ENCODE results near the gene MTA3.

MTA3 gene

GRCh38 chr2:42742740-42743658, 174.6 kb downstream of the MTA3 start:
- DNase-seq = no peak

GRCh38 chr2:42743659-42743990, 175.2 kb downstream of the MTA3 start:
- DNase-seq = no peak

DNA sequence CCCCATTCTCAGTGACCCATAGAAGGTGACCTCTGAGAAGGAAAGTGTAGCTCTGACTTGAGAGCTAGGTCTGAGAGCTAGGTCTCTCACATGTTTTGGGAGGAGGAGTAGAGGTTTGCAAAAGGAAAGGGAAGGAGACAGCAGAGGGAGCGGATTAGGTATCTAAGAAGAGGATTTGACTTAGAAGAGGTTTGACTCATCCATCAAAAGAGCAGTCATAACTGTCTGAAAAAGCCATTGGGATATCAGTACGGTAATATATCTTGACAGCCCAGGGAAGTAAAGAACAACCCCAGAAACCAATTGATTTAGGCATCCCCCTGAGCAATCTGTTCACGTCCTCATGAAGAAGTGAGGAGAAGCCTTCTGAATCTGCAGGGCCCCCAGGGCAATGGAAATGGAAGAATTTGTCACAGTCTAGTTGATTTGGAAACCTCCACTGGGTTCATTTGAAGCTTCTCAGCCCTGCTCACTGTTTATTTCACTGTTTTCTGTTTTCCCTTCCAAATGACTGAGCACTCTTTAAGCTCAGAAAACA, 176.2 kb downstream of the MTA3 start:
- DNase-seq = no peak

- no peak for DNase-seq
Measured at GRCh38 chr2:42747422-42747821, 179.0 kb downstream of the MTA3 start.

- no peak for DNase-seq
Measured at GRCh38 chr2:42748840-42749239, 180.4 kb downstream of the MTA3 start.

DNA sequence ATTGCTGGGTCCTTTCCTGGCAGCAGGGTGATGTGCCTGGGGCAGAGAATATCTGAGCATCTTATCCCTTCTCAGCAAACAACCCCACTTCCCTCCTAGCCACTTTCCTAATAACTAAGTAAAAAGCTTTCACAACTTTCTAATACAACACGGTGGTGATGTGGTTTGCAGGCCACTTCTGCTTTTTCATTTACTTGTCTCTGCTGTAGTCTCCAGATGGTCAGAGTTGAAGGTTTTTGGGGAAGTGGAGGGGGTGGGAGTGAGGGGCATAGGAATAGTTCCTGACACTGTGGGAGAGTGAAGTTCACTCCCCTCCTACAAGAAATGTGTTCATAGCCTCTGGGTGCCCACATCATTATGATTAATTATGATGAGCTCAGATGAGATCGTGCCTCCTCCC, 183.9 kb downstream of the MTA3 start:
- DNase-seq = no peak

- no peak for DNase-seq
Measured at GRCh38 chr2:42752816-42753813, 184.7 kb downstream of the MTA3 start.

- no peak for DNase-seq
Measured at GRCh38 chr2:42754021-42754775, 185.8 kb downstream of the MTA3 start.

DNA sequence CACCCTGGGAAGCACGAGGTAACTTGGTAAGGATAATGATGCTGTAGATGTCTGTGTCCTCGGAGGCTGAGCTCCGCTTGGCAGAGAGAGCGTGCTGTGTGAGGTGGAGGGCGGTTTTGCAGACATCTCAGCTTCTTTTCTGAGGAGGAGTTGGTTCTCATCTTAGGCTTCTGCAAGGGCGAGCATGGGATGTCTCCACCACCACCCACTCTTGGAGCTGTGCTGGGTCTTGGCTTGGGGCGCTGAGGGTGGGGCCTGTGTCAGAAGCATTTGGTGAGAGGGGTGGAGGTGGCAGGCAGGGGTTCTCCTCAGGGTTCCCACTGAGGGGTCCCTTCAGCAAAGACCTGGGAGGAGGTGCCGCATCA, 186.3 kb downstream of the MTA3 start:
- no peak for DNase-seq

DNA sequence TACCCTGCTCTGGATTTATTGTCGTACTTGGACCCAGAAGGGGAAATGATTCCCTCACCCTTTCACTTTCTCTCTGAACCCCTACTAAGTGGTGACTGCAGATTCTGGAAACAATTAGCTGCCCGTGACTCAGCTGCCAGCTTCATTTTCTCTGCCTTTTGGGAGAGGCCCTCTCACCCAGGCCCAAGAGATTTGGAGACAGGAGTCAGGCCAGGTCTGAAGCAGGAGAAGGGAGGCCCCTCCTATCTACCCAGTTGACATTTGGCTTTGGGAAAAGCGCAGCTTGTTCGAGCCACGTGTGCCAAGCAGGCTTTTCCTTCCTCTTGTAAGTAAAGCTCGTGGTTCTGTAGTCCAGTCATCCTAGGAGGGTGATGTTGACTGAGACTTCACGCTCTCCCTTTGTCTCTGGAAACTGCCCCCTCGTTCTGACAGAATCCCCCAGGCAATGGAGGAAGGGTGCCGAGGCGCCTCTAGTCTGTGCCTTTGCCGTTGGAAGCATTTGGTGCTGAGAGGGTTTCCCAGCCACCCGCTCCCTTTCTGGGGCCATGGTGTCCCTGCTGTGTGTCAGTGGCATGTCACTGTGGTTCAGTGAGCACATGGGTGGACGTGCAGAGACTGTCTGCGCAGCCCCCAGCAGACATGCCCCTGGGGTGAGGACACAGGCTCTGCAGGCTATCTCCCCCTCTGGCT, 186.9 kb downstream of the MTA3 start:
- DNase-seq = no peak

DNA sequence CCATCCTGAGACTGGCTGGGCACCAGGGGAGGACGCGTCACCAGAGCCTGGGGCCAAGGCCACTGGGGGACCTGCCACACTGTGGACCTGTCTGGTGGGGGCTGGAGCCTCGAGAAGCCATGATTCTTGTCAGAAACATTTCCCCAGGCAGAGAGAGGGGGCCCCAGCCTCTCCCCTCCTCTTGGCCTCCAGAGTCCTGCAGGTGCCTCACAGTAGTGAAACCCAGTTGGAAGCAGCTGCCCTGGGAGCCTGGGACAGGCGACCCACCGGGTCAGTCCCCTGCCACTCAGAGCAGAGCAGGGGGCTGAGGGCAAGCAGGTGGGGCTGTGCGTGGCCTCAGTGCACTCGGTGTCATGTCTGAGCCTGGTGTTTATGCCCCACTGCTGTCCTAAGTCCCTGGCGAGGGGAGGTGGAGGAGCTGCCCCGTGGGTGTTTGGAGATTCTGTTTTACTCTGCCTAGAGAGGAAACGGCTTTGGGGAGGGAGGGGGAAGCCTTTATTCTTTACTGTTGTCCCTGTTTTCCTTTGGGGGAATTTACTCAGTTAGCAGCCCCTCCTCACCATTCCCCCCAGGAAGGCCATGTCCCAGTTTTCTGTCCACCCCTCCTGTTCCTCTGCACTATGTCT, 187.8 kb downstream of the MTA3 start:
- no peak for DNase-seq

DNA sequence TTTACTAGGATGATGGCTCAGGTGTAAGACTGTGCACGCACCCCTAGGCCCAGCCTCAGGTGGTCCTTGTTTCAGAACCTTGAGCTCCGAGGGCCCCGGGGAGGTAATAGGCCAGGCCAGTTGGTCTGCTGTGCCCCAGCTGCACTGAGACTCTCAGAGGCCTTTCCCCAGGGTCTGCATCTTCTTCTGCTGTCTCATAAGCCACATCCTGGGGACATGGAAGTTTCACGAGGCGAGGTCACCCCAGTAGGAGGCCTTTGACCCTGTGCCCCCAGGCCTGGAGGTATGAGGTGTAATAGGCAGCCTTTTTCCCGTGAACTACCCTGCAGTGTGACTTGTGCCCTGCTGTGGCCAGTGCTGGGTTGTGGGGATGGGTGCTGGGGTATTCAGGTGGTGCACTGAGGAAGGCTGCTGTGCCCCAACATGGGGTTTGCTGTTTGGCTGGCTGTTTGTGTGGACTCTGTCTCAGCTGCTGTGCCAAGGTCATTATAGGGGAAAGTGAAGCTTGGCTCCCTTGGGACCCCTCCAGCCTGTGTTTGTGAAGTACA, 188.6 kb downstream of the MTA3 start:
- no peak for DNase-seq

- DNase-seq = no peak
Measured at GRCh38 chr2:42757981-42758740, 189.7 kb downstream of the MTA3 start.

- no peak for DNase-seq
Measured at GRCh38 chr2:42758751-42759150, 190.3 kb downstream of the MTA3 start.

DNA sequence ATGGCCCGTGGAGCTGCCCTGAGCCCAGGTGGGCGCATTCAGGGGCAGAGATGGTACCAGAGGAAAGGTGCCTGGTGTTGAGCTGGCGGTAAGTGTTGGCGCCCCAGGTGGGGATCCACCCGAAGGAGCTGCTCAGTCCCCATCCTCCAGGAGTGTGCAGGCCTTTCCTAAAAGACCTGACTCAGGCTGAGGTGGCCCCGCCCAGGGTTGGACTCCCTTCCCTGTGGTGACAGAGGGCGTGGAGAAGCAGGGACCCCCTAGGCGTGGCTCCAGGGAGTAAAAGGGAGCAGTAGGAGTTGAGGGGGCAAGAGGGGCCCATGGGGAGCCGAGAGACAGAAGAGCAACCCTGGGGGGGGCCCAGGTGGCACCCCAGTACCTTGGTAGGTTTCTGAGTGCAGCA, 193.1 kb downstream of the MTA3 start:
- DNase-seq = no peak

DNA sequence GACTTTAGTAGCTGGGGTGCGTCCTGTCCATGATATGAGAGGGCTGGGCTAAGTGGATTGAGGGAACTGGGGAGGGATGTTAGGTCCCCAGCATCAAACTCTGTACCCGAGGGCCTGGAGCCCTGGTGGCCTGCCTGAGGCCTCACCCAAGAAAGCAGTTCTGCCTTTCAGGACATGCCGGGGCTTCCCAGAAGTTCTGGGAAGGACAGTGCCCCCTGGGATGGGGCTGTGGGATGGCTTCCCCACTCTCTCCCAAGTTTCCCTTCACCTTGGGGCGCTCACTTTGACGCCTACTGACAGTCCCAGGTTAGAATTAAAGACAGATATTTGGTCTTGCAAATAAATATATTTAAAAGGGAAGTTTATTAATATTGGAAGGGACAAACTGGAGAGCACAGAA, 193.7 kb downstream of the MTA3 start:
- no peak for DNase-seq

DNA sequence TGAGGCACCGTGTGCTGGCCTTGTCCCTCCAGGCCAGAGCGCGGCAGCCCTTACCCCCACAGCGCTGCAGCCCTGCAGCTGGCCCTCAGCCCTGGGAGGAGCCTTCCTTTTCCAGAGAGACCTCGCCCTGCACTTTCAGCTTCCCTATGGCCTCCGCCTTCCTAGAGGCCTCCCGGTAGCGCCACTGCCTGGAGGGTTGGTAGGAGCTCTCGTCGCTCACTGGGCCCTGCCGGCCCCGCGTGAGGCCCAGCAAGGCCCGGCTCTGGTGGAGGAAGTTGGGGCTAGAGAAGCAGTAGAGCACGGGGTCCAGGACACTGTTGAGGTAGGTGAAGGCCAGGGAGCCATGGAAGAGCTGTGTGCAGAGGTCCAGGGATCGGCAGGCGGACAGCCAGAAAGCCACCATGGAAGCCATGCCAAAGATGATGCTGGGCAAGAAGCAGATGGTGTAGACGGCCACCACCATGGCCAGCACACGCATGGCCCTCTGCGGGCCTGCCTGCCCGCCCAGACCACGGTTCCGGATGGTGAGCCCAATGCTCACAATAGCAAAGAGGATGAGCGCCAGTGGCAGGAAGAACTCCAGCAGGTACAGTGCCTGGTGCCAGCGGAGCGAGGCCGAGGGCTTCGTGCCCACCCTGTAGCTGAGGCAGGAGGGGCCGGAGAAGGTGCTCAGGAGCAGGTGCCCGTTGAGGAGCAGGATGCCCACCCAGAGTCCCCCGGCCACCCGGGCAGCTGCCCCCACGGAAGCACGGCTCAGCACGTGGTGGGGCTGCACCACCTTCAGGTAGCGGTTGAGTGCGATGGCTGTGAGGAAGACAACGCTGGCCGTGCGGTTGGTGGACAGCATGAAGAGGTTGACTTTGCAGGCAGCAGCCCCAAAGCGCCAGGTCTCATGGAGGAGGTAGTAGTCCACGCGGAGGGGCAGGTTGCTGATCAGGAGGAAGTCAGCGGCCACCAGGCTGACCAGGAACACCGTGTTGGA, 194.7 kb downstream of the MTA3 start:
- DNase-seq = no peak

DNA sequence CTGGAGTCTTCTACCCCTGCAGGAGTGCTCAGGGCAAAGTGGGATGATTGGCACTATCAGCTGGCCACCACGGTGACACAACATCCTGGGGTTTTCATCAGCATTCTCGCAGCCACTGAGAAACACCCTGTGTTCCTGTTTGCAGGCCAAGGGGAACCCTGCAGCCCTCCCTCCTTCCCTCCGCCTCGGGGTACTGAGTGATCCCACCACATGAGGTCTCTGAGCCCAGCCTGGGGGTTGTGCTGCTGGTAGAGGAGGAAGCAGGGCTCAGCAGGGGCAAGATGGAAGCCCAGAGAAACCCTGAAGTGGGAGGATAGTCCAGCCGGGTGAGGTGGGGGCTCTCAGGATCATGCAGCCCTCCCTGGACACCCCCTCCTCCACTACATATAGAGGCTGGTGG, 195.7 kb downstream of the MTA3 start, which contains the start of gene OXER1:
Gene OXER1 (minus strand): TSS at position 40 of the 400 bp plus-strand sequence. CDS start 73 bp downstream, outside the sequence.
- no peak for DNase-seq

GRCh38 chr2:42764901-42765300, 196.5 kb downstream of the MTA3 start:
- no peak for DNase-seq
